ENCODE results near the gene LGALS14. TPM values are rescaled to one million over a fixed set of nuclear protein-coding genes. Genes with fewer than 3 reads are reported as not detected.

Gene LGALS14
- total and polyA plus RNA-seq, 4 donors = not detected

GRCh38 chr19:39731685-39732084 is 27.4 kb downstream of the LGALS14 start:
- H3K27ac ChIP-seq (ENCODE audit: low read depth in 1 of 2, low read length in 2 of 2) = no peak overlapping the region
- H3K36me3 ChIP-seq (ENCODE audit: control insufficient read depth in 1 of 2, insufficient read depth in 2 of 2, low read length in 1 of 2) = no peaks in the 10 kb centered on the region
- intact Hi-C loops (cut with DNase I) = no loop called here
- no peaks in the 10 kb centered on the region for H3K4me1 ChIP-seq (ENCODE audit: control insufficient read depth in 1 of 2, insufficient read depth in 2 of 2, low read length in 2 of 2)
- no peak for ATAC-seq (ENCODE audit: low FRiP score)
- 85 to 86% methylated on average over 1 of the region's 1 CpG for WGBS, 2 donors
- H3K4me3 ChIP-seq (ENCODE audit: low read length in 2 of 2) = no peak overlapping the region
- peaks cover 2% of the 10 kb centered on the region for H3K9me3 ChIP-seq (ENCODE audit: control insufficient read depth, low read length)
- H3K27me3 ChIP-seq (ENCODE audit: control insufficient read depth in 1 of 2, insufficient read depth in 2 of 2, low read length in 1 of 2) = no peaks in the 10 kb centered on the region
- DNase-seq = no peak

- intact Hi-C loops (cut with DNase I) = no loop called here
- H3K27ac ChIP-seq (ENCODE audit: low read depth in 1 of 2, low read length in 2 of 2) = no peak overlapping the region
- H3K9me3 ChIP-seq (ENCODE audit: control insufficient read depth, low read length) = peaks cover 2% of the 10 kb centered on the region
- no peak for DNase-seq
- no peaks in the 10 kb centered on the region for H3K36me3 ChIP-seq (ENCODE audit: control insufficient read depth in 1 of 2, insufficient read depth in 2 of 2, low read length in 1 of 2)
- H3K27me3 ChIP-seq (ENCODE audit: control insufficient read depth in 1 of 2, insufficient read depth in 2 of 2, low read length in 1 of 2) = no peaks in the 10 kb centered on the region
- H3K4me3 ChIP-seq (ENCODE audit: low read length in 2 of 2) = no peak overlapping the region
- 81 to 92% methylated on average over 2 of the region's 2 CpGs for WGBS, 2 donors
- no peaks in the 10 kb centered on the region for H3K4me1 ChIP-seq (ENCODE audit: control insufficient read depth in 1 of 2, insufficient read depth in 2 of 2, low read length in 2 of 2)
- no peak for ATAC-seq (ENCODE audit: low FRiP score)
These were observed 29.6 kb downstream of the LGALS14 start for GRCh38 chr19:39733841-39734240.

- no peak for ATAC-seq (ENCODE audit: low FRiP score)
- H3K4me3 ChIP-seq (ENCODE audit: low read length in 2 of 2) = no peak overlapping the region
These were observed 31.4 kb downstream of the LGALS14 start for GRCh38 chr19:39735688-39736087.

GRCh38 chr19:39736088-39736487 is 31.8 kb downstream of the LGALS14 start:
- Histone ChIP-seq H3K27me3 (ENCODE audit: control insufficient read depth in 1 of 2, insufficient read depth in 2 of 2, low read length in 1 of 2) (no peaks in the 10 kb centered on the region), H3K36me3 (ENCODE audit: control insufficient read depth in 1 of 2, insufficient read depth in 2 of 2, low read length in 1 of 2) (no peaks in the 10 kb centered on the region), H3K9me3 (ENCODE audit: control insufficient read depth, low read length) (peaks cover 2% of the 10 kb centered on the region), H3K4me1 (ENCODE audit: control insufficient read depth in 1 of 2, insufficient read depth in 2 of 2, low read length in 2 of 2) (no peaks in the 10 kb centered on the region), H3K27ac (ENCODE audit: low read depth in 1 of 2, low read length in 2 of 2) (no peak overlapping the region), H3K4me3 (ENCODE audit: low read length in 2 of 2) (no peak overlapping the region)
- ATAC-seq (ENCODE audit: low FRiP score) = no peak
- no peak for DNase-seq
- WGBS, 2 donors = 43 to 51% methylated on average over 5 of the region's 5 CpGs
- intact Hi-C loops (cut with DNase I) = no loop called here

More at GRCh38 chr19:39735688-39736087, 31.4 kb downstream of the LGALS14 start:
- H3K36me3 ChIP-seq (ENCODE audit: control insufficient read depth in 1 of 2, insufficient read depth in 2 of 2, low read length in 1 of 2) = no peaks in the 10 kb centered on the region
- no peak overlapping the region for H3K27ac ChIP-seq (ENCODE audit: low read depth in 1 of 2, low read length in 2 of 2)
- H3K9me3 ChIP-seq (ENCODE audit: control insufficient read depth, low read length) = peaks cover 2% of the 10 kb centered on the region
- intact Hi-C loops (cut with DNase I) = no loop called here
- no peaks in the 10 kb centered on the region for H3K27me3 ChIP-seq (ENCODE audit: control insufficient read depth in 1 of 2, insufficient read depth in 2 of 2, low read length in 1 of 2)
- H3K4me1 ChIP-seq (ENCODE audit: control insufficient read depth in 1 of 2, insufficient read depth in 2 of 2, low read length in 2 of 2) = no peaks in the 10 kb centered on the region
- DNase-seq = no peak
- WGBS, 2 donors = 32 to 68% methylated on average over 3 of the region's 3 CpGs

GRCh38 chr19:39737351-39737750 is 33.1 kb downstream of the LGALS14 start:
- intact Hi-C loops (cut with DNase I) = no loop called here
- H3K4me1 ChIP-seq (ENCODE audit: control insufficient read depth in 1 of 2, insufficient read depth in 2 of 2, low read length in 2 of 2) = no peaks in the 10 kb centered on the region
- H3K9me3 ChIP-seq (ENCODE audit: control insufficient read depth, low read length) = peaks cover 2% of the 10 kb centered on the region
- ATAC-seq (ENCODE audit: low FRiP score) (no peak), DNase-seq (no peak)
- 66 to 75% methylated on average over 3 of the region's 3 CpGs for WGBS, 2 donors
- H3K27ac ChIP-seq (ENCODE audit: low read depth in 1 of 2, low read length in 2 of 2) = no peak overlapping the region
- no peaks in the 10 kb centered on the region for H3K27me3 ChIP-seq (ENCODE audit: control insufficient read depth in 1 of 2, insufficient read depth in 2 of 2, low read length in 1 of 2)
- no peaks in the 10 kb centered on the region for H3K36me3 ChIP-seq (ENCODE audit: control insufficient read depth in 1 of 2, insufficient read depth in 2 of 2, low read length in 1 of 2)
- H3K4me3 ChIP-seq (ENCODE audit: low read length in 2 of 2) = no peak overlapping the region

- Histone ChIP-seq H3K27me3 (ENCODE audit: control insufficient read depth in 1 of 2, insufficient read depth in 2 of 2, low read length in 1 of 2) (no peaks in the 10 kb centered on the region), H3K36me3 (ENCODE audit: control insufficient read depth in 1 of 2, insufficient read depth in 2 of 2, low read length in 1 of 2) (no peaks in the 10 kb centered on the region), H3K4me1 (ENCODE audit: control insufficient read depth in 1 of 2, insufficient read depth in 2 of 2, low read length in 2 of 2) (no peaks in the 10 kb centered on the region), H3K4me3 (ENCODE audit: low read length in 2 of 2) (no peak within 1 kb of the TSS), H3K27ac (ENCODE audit: low read depth in 1 of 2, low read length in 2 of 2) (no peak within 1 kb of the TSS), H3K9me3 (ENCODE audit: control insufficient read depth, low read length) (peaks cover 2% of the 10 kb centered on the region)
- no peak for DNase-seq
- 46 to 52% methylated on average over 3 of the region's 3 CpGs for WGBS, 2 donors
- intact Hi-C loops (cut with DNase I) = no loop called here
- no peak for ATAC-seq (ENCODE audit: low FRiP score)
These were observed 33.6 kb downstream of the LGALS14 start, which contains the start of gene CLC for GRCh38 chr19:39737891-39738290. CLC (minus strand) TSS chr19:39738029; CDS start chr19:39737952, 77 bp downstream.

- ATAC-seq (ENCODE audit: low FRiP score) (no peak), DNase-seq (no peak)
- 29 to 36% methylated on average over 3 of the region's 3 CpGs for WGBS, 2 donors
- Histone ChIP-seq H3K4me1 (ENCODE audit: control insufficient read depth in 1 of 2, insufficient read depth in 2 of 2, low read length in 2 of 2) (no peaks in the 10 kb centered on the region), H3K4me3 (ENCODE audit: low read length in 2 of 2) (no peak overlapping the region), H3K36me3 (ENCODE audit: control insufficient read depth in 1 of 2, insufficient read depth in 2 of 2, low read length in 1 of 2) (no peaks in the 10 kb centered on the region), H3K27me3 (ENCODE audit: control insufficient read depth in 1 of 2, insufficient read depth in 2 of 2, low read length in 1 of 2) (no peaks in the 10 kb centered on the region), H3K27ac (ENCODE audit: low read depth in 1 of 2, low read length in 2 of 2) (no peak overlapping the region), H3K9me3 (ENCODE audit: control insufficient read depth, low read length) (peaks cover 2% of the 10 kb centered on the region)
- intact Hi-C loops (cut with DNase I) = no loop called here
These were observed 34.5 kb downstream of the LGALS14 start for GRCh38 chr19:39738814-39739213.

- no peak overlapping the region for H3K27ac ChIP-seq (ENCODE audit: low read depth in 1 of 2, low read length in 2 of 2)
- no peak overlapping the region for H3K4me3 ChIP-seq (ENCODE audit: low read length in 2 of 2)
- H3K4me1 ChIP-seq (ENCODE audit: control insufficient read depth in 1 of 2, insufficient read depth in 2 of 2, low read length in 2 of 2) = no peaks in the 10 kb centered on the region
- no peaks in the 10 kb centered on the region for H3K27me3 ChIP-seq (ENCODE audit: control insufficient read depth in 1 of 2, insufficient read depth in 2 of 2, low read length in 1 of 2)
- 83 to 84% methylated on average over 1 of the region's 1 CpG for whole genome bisulfite sequencing, 2 donors
- intact Hi-C loops (cut with DNase I) = no loop called here
- no peak for ATAC-seq (ENCODE audit: low FRiP score)
- no peaks in the 10 kb centered on the region for H3K36me3 ChIP-seq (ENCODE audit: control insufficient read depth in 1 of 2, insufficient read depth in 2 of 2, low read length in 1 of 2)
- no peaks in the 10 kb centered on the region for H3K9me3 ChIP-seq (ENCODE audit: control insufficient read depth, low read length)
- DNase-seq = no peak
These were observed 36.1 kb downstream of the LGALS14 start for GRCh38 chr19:39740395-39740794.

GRCh38 chr19:39745643-39746042 is 41.4 kb downstream of the LGALS14 start:
- no peak for ATAC-seq (ENCODE audit: low FRiP score)
- H3K4me3 ChIP-seq (ENCODE audit: low read length in 2 of 2) = no peak overlapping the region
- H3K27me3 ChIP-seq (ENCODE audit: control insufficient read depth in 1 of 2, insufficient read depth in 2 of 2, low read length in 1 of 2) = no peaks in the 10 kb centered on the region
- no peaks in the 10 kb centered on the region for H3K4me1 ChIP-seq (ENCODE audit: control insufficient read depth in 1 of 2, insufficient read depth in 2 of 2, low read length in 2 of 2)
- no peaks in the 10 kb centered on the region for H3K36me3 ChIP-seq (ENCODE audit: control insufficient read depth in 1 of 2, insufficient read depth in 2 of 2, low read length in 1 of 2)
- no peaks in the 10 kb centered on the region for H3K9me3 ChIP-seq (ENCODE audit: control insufficient read depth, low read length)
- DNase-seq = no peak
- H3K27ac ChIP-seq (ENCODE audit: low read depth in 1 of 2, low read length in 2 of 2) = no peak overlapping the region
- intact Hi-C loops (cut with DNase I) = no loop called here
- WGBS, 2 donors = 54 to 69% methylated on average over 3 of the region's 3 CpGs
